Liver (tissue), 9 donors: ENCODE data around the gene SCYL3. TPM values are rescaled to one million over a fixed set of nuclear protein-coding genes. Genes with fewer than 3 reads are reported as not detected.

Experiments
- DNase-seq: peaks from one replicate; pipeline ENCODE4 v3.0.0-alpha.2; 2017; ENCODE audit warnings: low spot score
- H3K27ac ChIP-seq, 2 donors: one replicate each; pipeline ENCODE4 v1.7.0; 2013; ENCODE audit warnings: inconsistent platforms in 2 of 2, low read length in 2 of 2, control low read depth in 1 of 2, low read depth in 1 of 2, mild to moderate bottlenecking in 1 of 2
- H3K27me3 ChIP-seq, 4 donors: one replicate each; pipeline versions ENCODE4 v1.6.1 to v1.7.0; 2013; ENCODE audit warnings: low read length in 3 of 4, inconsistent platforms in 1 of 4, mild to moderate bottlenecking in 1 of 4, moderate library complexity in 1 of 4; ENCODE audit not compliant: control insufficient read depth in 4 of 4, insufficient read depth in 4 of 4
- H3K36me3 ChIP-seq, 4 donors: one replicate each; pipeline versions ENCODE4 v1.6.1 to v1.7.0; 2013; ENCODE audit warnings: low read length in 3 of 4, mild to moderate bottlenecking in 3 of 4, low read depth in 1 of 4, moderate library complexity in 1 of 4; ENCODE audit not compliant: control insufficient read depth in 4 of 4, insufficient read depth in 3 of 4
- H3K4me1 ChIP-seq, 4 donors: one replicate each; pipeline versions ENCODE4 v1.6.1 to v1.7.0; 2013; ENCODE audit warnings: low read length in 3 of 4, mild to moderate bottlenecking in 3 of 4, moderate library complexity in 1 of 4; ENCODE audit not compliant: control insufficient read depth in 4 of 4, insufficient read depth in 4 of 4
- H3K4me3 ChIP-seq, 3 donors: one replicate each; pipeline versions ENCODE4 v1.6.1 to v1.7.0; 2013; ENCODE audit warnings: low read length in 3 of 3, control low read depth in 1 of 3, low read depth in 1 of 3, mild to moderate bottlenecking in 1 of 3
- H3K9ac ChIP-seq, 2 donors: one replicate each; pipeline ENCODE4 v1.7.0; 2013; ENCODE audit warnings: low read length in 2 of 2, mild to moderate bottlenecking in 2 of 2, moderate library complexity in 2 of 2, control low read depth in 1 of 2, low read depth in 1 of 2
- H3K9me3 ChIP-seq, 4 donors: one replicate each; pipeline versions ENCODE4 v1.6.1 to v1.7.0; 2013; ENCODE audit warnings: low read length in 3 of 4; ENCODE audit not compliant: control insufficient read depth in 4 of 4
- EGR1 ChIP-seq, 2 donors: IDR thresholded peaks; 2 replicates each; pipeline ENCODE4 v1.6.1; 2016 to 2018; ENCODE audit warnings: antibody characterized with exemption in 2 of 2, low read depth in 2 of 2
- FOXA1 ChIP-seq: IDR thresholded peaks from 2 replicates; pipeline ENCODE4 v1.6.1; 2016; ENCODE audit warnings: antibody characterized with exemption
- FOXA2 ChIP-seq: IDR thresholded peaks from 2 replicates; pipeline ENCODE4 v1.6.1; 2016; ENCODE audit warnings: antibody characterized with exemption
- GABPA ChIP-seq, 2 donors: IDR thresholded peaks in 1 of 2; conservative IDR thresholded peaks in 1 of 2; 2 replicates each; pipeline ENCODE4 v1.6.1; 2016; ENCODE audit warnings: antibody characterized with exemption in 2 of 2, mild to moderate bottlenecking in 1 of 2, moderate library complexity in 1 of 2
- HNF4A ChIP-seq, 2 donors: conservative IDR thresholded peaks; 2 replicates each; pipeline ENCODE4 v1.6.1; 2016; ENCODE audit warnings: antibody characterized with exemption in 2 of 2, mild to moderate bottlenecking in 2 of 2
- HNF4G ChIP-seq: IDR thresholded peaks from 2 replicates; pipeline ENCODE4 v1.6.1; 2016; ENCODE audit warnings: antibody characterized with exemption
- NR2F2 ChIP-seq: IDR thresholded peaks from 2 replicates; pipeline ENCODE4 v1.6.1; 2016; ENCODE audit warnings: antibody characterized with exemption
- RXRA ChIP-seq, 2 donors: IDR thresholded peaks; 2 replicates each; pipeline ENCODE4 v1.6.1; 2017 to 2018; ENCODE audit warnings: antibody characterized with exemption in 2 of 2, mild to moderate bottlenecking in 1 of 2
- TAF1 ChIP-seq: conservative IDR thresholded peaks from 2 replicates; pipeline ENCODE4 v1.6.1; 2016; ENCODE audit warnings: antibody characterized with exemption, mild to moderate bottlenecking
- WGBS: extraction: QIAGEN DNeasy Blood & Tissue Kit; methylation state at CpG from one replicate; pipeline ENCODE4 v1.1.7; 2013; 5-methylcytosine and 5-hydroxymethylcytosine counted together
- polyA plus RNA-seq, 2 donors: library from polyadenylated mRNA; stranded (reverse) in 1 of 2; unstranded in 1 of 2; fragments of 200-250 nt in 1 of 2; fragments of >200 nt in 1 of 2; fragmentation: Nextera tagmentation in 1 of 2; extraction: Ambion mirVana in 1 of 2; gene quantifications; one replicate each; pipeline versions ENCODE4 v1.2.1 to v1.2.3, GENCODE V29; 2013 to 2015
- total RNA-seq, 2 donors: library from RNA; depleted of rRNA; stranded (reverse); fragments of >200 nt; gene quantifications; one replicate each; pipeline ENCODE4 v1.2.3, GENCODE V29; 2014
- TF ChIP-seq, protein P1 (sequence below): IDR thresholded peaks from 2 replicates; pipeline ENCODE4 v1.6.1; 2016; ENCODE audit warnings: antibody characterized with exemption, mild to moderate bottlenecking
- TF ChIP-seq, protein P2 (sequence below): IDR thresholded peaks from 2 replicates; pipeline ENCODE4 v1.6.1; 2016; ENCODE audit warnings: antibody characterized with exemption
- TF ChIP-seq, protein P3 (sequence below): fragments of 150-350 bp; IDR thresholded peaks from 2 replicates; pipeline ENCODE4 v1.5.1; 2017; ENCODE audit warnings: improper control_type of control experiment, low read depth, low read length; ENCODE audit not compliant: missing input control
- donor health status: healthy.
- donor health status: healthy.
- donor health status: healthy.
- donor health status: healthy.
- donor health status: healthy.

The SCYL3 gene
- total and polyA plus RNA-seq, 4 donors = 4.0 to 12.2 (median 6.1) TPM

DNA sequence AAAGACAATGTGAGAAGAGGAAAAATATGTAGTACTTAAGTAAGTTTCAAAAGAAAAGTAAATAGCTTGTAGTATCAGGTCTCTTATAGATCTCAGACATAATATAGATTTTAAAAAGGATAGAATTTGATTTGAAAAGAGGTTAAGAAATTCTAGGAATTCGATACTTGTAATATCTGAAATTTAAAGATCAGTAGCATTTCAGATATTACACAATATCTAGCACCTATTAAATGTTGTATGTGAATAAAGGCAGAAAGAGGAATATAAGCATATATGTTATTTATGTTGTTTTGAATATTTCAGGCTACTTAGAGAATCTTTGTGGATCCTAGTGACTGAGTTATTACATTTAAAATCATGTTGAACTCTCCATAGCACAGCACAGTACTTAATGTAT lies 64.0 kb downstream of the SCYL3 start:
- Histone ChIP-seq H3K9me3 (no peaks in the 10 kb centered on the region), H3K4me3 (no peak overlapping the region), H3K4me1 (no peaks in the 10 kb centered on the region), H3K9ac (no peak overlapping the region), H3K27me3 (no peaks in the 10 kb centered on the region), H3K27ac (no peak overlapping the region), H3K36me3 (peaks cover 4 to 18% (median 11%) of the 10 kb centered on the region in 4 donors)
- no peak for DNase-seq
- TF ChIP-seq, protein P1, sequence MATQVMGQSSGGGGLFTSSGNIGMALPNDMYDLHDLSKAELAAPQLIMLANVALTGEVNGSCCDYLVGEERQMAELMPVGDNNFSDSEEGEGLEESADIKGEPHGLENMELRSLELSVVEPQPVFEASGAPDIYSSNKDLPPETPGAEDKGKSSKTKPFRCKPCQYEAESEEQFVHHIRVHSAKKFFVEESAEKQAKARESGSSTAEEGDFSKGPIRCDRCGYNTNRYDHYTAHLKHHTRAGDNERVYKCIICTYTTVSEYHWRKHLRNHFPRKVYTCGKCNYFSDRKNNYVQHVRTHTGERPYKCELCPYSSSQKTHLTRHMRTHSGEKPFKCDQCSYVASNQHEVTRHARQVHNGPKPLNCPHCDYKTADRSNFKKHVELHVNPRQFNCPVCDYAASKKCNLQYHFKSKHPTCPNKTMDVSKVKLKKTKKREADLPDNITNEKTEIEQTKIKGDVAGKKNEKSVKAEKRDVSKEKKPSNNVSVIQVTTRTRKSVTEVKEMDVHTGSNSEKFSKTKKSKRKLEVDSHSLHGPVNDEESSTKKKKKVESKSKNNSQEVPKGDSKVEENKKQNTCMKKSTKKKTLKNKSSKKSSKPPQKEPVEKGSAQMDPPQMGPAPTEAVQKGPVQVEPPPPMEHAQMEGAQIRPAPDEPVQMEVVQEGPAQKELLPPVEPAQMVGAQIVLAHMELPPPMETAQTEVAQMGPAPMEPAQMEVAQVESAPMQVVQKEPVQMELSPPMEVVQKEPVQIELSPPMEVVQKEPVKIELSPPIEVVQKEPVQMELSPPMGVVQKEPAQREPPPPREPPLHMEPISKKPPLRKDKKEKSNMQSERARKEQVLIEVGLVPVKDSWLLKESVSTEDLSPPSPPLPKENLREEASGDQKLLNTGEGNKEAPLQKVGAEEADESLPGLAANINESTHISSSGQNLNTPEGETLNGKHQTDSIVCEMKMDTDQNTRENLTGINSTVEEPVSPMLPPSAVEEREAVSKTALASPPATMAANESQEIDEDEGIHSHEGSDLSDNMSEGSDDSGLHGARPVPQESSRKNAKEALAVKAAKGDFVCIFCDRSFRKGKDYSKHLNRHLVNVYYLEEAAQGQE = no peak
- TF ChIP-seq, protein P2, sequence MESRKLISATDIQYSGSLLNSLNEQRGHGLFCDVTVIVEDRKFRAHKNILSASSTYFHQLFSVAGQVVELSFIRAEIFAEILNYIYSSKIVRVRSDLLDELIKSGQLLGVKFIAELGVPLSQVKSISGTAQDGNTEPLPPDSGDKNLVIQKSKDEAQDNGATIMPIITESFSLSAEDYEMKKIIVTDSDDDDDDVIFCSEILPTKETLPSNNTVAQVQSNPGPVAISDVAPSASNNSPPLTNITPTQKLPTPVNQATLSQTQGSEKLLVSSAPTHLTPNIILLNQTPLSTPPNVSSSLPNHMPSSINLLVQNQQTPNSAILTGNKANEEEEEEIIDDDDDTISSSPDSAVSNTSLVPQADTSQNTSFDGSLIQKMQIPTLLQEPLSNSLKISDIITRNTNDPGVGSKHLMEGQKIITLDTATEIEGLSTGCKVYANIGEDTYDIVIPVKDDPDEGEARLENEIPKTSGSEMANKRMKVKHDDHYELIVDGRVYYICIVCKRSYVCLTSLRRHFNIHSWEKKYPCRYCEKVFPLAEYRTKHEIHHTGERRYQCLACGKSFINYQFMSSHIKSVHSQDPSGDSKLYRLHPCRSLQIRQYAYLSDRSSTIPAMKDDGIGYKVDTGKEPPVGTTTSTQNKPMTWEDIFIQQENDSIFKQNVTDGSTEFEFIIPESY = no peak
- 99% methylated on average over 1 of the region's 1 CpG for WGBS

DNA sequence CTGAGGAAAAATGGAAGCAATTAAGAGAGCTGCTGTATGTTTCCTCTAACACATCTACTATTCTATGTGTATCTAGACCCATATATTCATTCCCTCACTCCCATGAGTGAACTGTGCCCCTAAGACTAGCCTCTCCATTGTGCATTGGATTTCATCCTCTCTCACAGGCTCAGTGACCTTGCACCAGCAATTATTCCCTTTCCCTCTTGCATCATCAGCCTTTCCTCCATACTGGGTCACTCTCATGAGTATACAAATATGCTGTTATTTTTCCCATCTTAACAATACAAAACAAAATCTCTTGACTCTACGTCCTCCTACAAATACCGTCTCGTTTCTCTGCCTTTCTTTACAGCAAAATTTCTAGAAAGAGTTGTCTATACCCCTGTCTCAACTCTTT lies 69.5 kb downstream of the SCYL3 start:
- H3K27ac ChIP-seq = no peak overlapping the region
- TF ChIP-seq HNF4G (no peak), GABPA (IDR thresholded peaks at IDR 0.05 in 1 of 2, conservative IDR thresholded peaks at IDR 0.05 in 1 of 2) (no peak), EGR1 (IDR thresholded peaks at IDR 0.05; ENCODE audit: low read depth in 2 of 2) (no peak), NR2F2 (no peak), HNF4A (conservative IDR thresholded peaks at IDR 0.05) (no peak), FOXA2 (no peak), FOXA1 (no peak), RXRA (IDR thresholded peaks at IDR 0.05) (no peak), TAF1 (no peak)
- TF ChIP-seq, protein P3, sequence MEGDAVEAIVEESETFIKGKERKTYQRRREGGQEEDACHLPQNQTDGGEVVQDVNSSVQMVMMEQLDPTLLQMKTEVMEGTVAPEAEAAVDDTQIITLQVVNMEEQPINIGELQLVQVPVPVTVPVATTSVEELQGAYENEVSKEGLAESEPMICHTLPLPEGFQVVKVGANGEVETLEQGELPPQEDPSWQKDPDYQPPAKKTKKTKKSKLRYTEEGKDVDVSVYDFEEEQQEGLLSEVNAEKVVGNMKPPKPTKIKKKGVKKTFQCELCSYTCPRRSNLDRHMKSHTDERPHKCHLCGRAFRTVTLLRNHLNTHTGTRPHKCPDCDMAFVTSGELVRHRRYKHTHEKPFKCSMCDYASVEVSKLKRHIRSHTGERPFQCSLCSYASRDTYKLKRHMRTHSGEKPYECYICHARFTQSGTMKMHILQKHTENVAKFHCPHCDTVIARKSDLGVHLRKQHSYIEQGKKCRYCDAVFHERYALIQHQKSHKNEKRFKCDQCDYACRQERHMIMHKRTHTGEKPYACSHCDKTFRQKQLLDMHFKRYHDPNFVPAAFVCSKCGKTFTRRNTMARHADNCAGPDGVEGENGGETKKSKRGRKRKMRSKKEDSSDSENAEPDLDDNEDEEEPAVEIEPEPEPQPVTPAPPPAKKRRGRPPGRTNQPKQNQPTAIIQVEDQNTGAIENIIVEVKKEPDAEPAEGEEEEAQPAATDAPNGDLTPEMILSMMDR = no peak
- TF ChIP-seq, protein P1 = no peak
- TF ChIP-seq, protein P2 = no peak
- DNase-seq = no peak
- H3K4me3 ChIP-seq = no peak overlapping the region
- WGBS = 98% methylated on average over 3 of the region's 3 CpGs
- H3K9ac ChIP-seq = no peak overlapping the region
- no peaks in the 10 kb centered on the region for H3K9me3 ChIP-seq
- no peaks in the 10 kb centered on the region for H3K27me3 ChIP-seq
- H3K4me1 ChIP-seq = no peaks in the 10 kb centered on the region
- H3K36me3 ChIP-seq = peaks cover 0 to 18% (median 7%) of the 10 kb centered on the region in 4 donors
